Frontal cortex (tissue), 4 donors: ENCODE data around the gene ATP2C2. TPM values are rescaled to one million over a fixed set of nuclear protein-coding genes. Genes with fewer than 3 reads are reported as not detected.

ENCODE experiments used
- DNase-seq, 2 donors: peaks; one replicate each; pipeline ENCODE4 v3.0.0; 2012; ENCODE audit warnings: low spot score in 2 of 2
- FAIRE-seq: peaks from 2 replicates; lab custom pipeline; 2012; peaks lifted over from hg19 to GRCh38; lab: Jason Lieb, UNC
- total RNA-seq: library from RNA; depleted of rRNA; stranded (reverse); fragments of >200 nt; gene quantifications from one replicate; pipeline ENCODE4 v1.2.3, GENCODE V29; 2014
- donor health status: control.
- donor health status: control.
- donor health status: control.

The ATP2C2 gene
- total RNA-seq, 1 donor from 2014 or later = 6.1 TPM

- no peak for DNase-seq
Measured at GRCh38 chr16:84360170-84360569, 8.2 kb upstream of the ATP2C2 start.

GRCh38 chr16:84360748-84361147, 7.6 kb upstream of the ATP2C2 start:
- FAIRE-seq = no peak

More at GRCh38 chr16:84360170-84360569, 8.2 kb upstream of the ATP2C2 start:
- FAIRE-seq = no peak

GRCh38 chr16:84361546-84361945, 6.8 kb upstream of the ATP2C2 start:
- DNase-seq (no peak), FAIRE-seq (no peak)

More at GRCh38 chr16:84360748-84361147, 7.6 kb upstream of the ATP2C2 start:
- no peak for DNase-seq

DNA sequence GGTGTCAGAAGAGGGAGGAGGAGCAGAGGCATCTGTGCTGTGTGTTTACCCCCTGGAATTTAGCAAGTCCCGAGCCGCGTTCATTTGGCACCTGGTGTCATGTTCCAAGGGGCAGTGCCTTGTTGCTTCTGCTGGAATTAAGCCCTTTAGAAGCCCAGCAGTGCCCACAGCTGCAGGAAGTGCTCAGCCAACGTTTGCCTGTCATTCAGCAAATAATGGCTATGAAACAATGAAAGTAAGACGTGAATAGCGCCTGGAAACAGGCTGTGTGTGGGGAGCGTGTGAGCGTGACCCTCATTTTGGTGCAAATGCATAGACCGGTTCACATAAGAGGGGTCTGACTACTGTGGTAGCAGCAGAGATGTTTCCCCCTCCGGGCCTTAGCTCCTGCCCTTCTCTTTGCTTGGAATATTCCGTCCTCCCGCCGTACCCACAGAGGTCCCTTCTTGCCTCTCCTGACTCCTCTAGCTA, 5.8 kb upstream of the ATP2C2 start:
- DNase-seq (no peak), FAIRE-seq (no peak)

DNA sequence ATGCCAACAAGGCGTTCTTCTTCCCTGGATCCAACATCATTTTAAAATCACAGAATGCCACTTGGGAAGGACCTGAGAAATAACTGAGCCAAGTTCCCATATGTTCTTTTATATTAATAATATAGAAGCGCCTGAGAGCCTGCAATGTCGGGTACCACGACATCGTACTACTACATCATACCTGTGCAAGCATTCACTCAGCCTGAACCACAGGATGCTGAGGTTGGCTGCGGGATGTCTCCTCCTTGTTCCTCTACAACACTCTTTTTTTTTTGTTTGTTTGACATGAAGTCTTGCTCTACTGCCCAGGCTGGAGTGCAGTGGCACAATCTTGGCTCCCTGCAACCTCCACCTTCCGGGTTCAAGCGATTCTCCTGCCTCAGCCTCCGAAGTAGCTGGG, 2.1 kb upstream of the ATP2C2 start:
- no peak for DNase-seq

DNA sequence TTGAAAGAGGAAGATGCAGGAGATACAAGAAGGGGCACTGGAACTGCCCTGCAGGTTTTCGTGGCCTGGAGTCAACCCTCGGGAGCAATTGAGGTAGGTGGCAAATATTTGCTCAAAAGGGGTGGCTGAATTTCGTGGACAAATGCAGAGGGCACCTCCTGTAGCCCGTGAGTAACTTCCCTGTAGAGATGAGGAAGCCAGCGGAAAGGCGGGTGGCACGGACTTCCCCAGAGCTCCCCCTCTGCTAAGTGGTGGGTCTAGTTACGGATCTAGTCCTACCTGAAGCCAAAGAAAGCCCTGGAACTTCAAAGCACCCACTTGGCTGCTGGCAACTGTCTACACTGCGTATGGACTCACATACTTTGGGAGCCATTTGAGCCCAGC, 1.0 kb upstream of the ATP2C2 start:
- FAIRE-seq = no peak
- DNase-seq = no peak

More for the DNA sequence above, 2.1 kb upstream of the ATP2C2 start:
- no peak for FAIRE-seq

DNA sequence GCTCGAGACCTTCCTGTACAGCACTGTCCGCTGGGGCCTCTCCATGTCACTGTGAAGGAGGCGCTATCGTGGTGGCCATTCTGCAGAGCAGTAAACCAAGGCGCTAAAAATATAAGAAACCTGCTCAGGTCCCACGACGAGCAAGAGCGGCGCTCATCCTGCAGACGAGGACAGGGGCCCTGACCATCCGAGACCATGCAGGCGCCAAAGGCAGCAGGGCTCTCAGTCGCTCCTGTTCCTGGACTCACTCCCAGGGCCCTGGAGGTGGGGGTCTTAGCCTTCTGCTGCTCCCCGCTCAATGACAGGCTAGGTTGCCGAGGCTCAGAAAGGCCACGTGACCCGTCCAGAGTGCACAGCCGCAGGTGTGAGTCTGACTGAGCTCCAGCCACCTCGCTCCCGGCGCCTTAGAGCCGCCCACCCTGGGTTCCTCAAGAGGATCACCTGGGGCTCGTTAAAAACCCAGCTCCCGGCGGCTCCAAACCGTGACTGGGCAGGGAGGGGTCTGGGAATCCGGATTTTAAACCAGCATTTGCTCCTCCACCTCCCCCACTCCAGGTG, 509 bp upstream of the ATP2C2 start:
- no peak for FAIRE-seq

DNA sequence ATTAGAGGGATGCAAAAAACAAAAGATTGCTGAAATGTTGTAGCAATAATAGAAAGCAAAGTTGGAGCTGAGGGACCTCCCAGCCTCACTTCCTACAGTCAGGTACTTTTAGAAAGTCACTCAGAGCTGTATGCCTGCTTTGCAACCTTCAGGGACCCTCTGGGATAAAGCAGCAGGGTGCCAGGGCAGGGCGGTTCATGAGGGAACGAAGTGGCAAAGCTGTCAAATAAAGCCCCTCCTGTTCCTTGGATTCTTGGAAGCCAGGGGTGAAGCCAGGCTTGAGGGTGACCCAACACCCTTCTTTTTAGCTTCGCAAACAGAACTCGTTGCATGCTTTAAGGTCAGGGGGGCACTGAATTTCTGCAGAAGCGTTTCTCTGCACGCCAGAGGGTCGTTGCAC, 767 bp downstream of the ATP2C2 start:
- no peak for DNase-seq
- FAIRE-seq = no peak

More for the DNA sequence above, 509 bp upstream of the ATP2C2 start:
- DNase-seq = no peak

- no peak for FAIRE-seq
- no peak for DNase-seq
Measured at GRCh38 chr16:84369938-84370627, 1.7 kb downstream of the ATP2C2 start.

- FAIRE-seq = no peak
- DNase-seq = no peak
Measured at GRCh38 chr16:84370723-84371552, 2.6 kb downstream of the ATP2C2 start.

DNA sequence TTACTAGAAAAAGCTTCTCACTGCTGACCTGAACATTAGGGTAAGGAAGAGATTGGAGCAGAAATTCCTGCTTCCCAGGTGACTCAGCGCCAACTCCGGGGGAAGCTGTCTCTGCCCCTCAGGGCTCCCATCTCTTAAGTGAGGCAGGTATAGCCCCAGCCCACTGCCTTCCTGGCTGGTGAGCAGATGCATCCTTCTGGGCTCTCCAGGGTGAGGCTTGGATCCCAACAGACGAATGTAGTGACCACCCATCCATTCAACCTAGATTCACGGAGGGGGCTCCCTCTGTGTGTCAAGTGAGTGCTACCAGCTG, 3.2 kb downstream of the ATP2C2 start:
- DNase-seq = no peak
- no peak for FAIRE-seq

DNA sequence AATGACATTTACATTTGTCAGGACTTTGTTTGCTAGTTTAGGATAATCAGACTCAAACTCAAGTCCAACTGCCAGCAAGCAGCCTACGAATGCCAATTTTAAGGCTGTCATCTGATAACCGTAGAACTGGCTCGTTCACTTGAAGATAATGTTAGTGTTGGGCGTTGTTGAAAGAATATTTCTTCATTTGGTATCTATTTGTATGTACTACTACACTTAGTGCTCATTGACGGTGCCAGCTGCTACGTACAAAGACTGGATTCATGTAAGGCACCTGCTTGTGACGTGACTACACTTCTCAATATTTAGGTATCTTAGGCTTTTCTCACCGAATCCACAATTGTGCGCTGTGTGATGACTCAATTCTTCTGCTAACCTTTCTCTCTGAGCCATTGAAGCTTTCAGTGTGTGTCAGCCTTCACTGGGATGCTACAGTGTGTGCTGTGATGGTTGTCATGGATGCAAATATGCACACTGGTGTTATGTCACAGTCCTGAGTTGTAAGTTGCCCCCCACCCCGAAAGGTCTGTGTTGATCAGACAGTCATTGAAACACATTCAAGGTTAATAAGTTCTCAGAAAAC, 5.7 kb downstream of the ATP2C2 start:
- no peak for FAIRE-seq
- no peak for DNase-seq

DNA sequence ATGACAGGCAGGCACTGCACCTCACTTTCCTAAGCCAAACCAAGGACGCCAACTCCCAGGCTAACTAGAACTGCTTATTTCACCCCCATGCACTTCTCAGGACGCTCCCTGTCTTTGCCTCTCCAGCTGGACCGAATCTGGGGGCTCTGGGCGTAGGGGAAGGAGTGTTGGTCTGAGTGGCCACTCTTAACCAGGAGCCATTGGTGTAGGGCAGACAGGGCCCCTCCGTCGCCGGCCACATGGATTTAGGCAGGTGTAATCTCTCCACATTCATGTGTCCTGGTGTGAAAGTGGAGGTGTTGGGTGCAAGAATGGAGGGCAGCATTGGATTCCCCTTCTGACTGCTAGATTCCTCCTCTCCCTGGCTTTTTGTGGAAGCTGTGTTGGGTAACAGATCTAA, 9.8 kb downstream of the ATP2C2 start:
- no peak for FAIRE-seq
- no peak for DNase-seq

DNA sequence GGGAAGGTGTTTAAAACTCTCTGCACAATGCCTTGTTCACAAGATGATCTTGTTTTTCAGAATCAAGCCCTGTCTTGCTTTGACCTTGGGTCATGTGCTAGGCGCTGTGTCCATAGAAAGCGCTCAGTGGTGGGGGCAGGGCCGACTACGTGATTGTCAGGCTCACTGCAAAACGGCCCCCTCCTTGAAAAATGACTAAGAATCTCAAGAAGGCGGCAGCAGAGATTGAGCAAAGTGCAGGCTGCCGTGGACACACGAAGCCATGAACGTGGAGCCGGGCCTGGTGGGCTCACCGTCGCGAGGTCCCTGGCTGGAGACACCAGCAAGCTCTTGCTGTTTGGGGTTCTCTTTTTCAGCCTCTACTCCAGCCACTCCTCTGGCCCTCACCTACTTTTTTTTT, 10.2 kb downstream of the ATP2C2 start:
- FAIRE-seq (no peak), DNase-seq (no peak)

DNA sequence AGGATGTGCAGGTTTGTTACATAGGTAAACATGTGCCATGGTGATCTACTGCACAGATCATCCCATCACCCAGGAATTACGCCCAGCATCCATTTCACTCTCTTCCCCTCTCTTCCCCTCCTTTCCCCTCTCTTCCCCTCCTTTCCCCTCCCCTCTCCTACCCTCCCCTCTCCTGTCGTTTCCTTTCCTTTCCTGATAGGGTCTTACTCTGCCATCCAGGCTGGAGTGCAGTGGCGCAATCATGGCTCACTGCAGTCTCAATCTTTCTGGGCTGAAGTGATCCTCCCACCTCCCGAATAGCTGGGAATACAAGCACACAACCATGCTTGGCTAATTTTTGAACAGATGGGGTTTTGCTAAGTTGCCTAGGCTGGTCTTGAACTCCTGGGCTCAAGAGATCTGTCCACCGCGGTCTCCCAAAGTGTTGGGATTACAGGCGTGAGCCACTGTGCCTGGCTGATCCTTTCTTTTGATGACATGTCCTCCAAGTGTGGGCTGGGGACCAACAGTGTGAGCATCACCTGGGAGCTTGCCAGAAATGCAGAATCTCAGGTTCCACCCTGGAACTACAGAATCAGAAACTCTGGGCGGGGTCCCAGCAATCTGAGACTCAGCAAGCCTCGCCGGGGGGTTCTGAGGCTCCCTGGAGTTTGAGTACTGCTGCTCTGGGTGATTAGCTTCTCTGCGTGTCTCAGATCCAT, 10.8 kb downstream of the ATP2C2 start:
- FAIRE-seq (no peak), DNase-seq (no peak)

- FAIRE-seq = no peak
Measured at GRCh38 chr16:84379709-84380362, 11.5 kb downstream of the ATP2C2 start.

GRCh38 chr16:84380405-84380804, 12.1 kb downstream of the ATP2C2 start:
- FAIRE-seq (no peak), DNase-seq (no peak)

More at GRCh38 chr16:84379709-84380362, 11.5 kb downstream of the ATP2C2 start:
- DNase-seq = no peak

GRCh38 chr16:84382396-84382795, 14.1 kb downstream of the ATP2C2 start:
- no peak for FAIRE-seq
- DNase-seq = no peak

DNA sequence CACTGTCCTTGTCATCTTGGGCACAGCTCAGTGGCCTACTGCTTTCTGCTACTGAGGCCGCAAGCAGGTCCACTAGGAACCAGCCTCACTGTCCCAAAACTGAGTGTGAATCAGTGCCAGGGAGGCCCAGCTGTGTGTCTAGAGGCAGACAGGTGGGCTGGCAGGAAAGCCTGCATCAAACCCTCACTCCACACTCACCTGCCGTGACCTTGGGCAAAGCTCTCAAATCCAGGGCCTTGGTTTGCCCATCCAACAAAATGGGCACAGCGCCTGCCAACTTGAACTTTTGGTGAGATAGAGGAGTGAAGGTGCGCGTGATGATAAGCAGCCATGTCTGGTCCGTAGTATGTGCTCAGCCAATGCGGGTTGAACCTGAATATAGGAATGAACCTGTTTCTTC, 14.8 kb downstream of the ATP2C2 start:
- DNase-seq (no peak), FAIRE-seq (no peak)

DNA sequence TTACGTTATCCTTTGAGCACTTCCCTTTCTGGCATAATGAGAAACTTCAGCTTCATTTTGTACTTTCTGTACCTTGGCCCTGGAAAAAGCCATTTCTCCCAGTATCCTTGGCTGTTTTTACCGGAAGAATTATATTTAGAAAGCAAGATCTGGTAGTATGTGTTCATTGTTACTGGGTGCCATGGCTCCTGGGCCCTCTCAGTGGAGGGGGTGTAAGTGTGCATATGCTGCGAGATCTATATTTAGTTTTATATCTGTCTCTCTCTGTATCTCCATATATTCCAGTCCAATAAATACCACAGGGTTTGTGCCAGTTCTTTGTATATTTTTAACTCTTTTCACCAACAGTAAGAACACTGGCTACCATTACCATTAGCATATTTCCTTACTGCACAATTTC, 17.7 kb downstream of the ATP2C2 start:
- no peak for DNase-seq
- no peak for FAIRE-seq
